Urothelium cell line (cell line): ENCODE results near the gene HIVEP3.
"Not testable (repeated sequence)": the region's sequence is repeated elsewhere in the genome, so short reads cannot be mapped to it uniquely, and the experiment has no call there.

Experiments
- DNase-seq: peaks from one replicate; pipeline ENCODE4 v3.0.0; 2011; ENCODE audit warnings: low spot score, mixed read lengths
- FAIRE-seq: peaks from 2 replicates; lab custom pipeline; 2011; peaks lifted over from hg19 to GRCh38; lab: Jason Lieb, UNC

HIVEP3 gene

GRCh38 chr1:41924911-41925310 lies 6.2 kb upstream of the HIVEP3 start:
- FAIRE-seq: peak; percentile 55
- no peak for DNase-seq

- not testable (repeated sequence) for DNase-seq, FAIRE-seq
Measured at GRCh38 chr1:41921271-41921670, 2.5 kb upstream of the HIVEP3 start.

GRCh38 chr1:41920658-41921057 lies 1.9 kb upstream of the HIVEP3 start:
- DNase-seq: peak; percentile 69
- peak; percentile 30 for FAIRE-seq

GRCh38 chr1:41919764-41920397 lies 1.2 kb upstream of the HIVEP3 start:
- FAIRE-seq (peak; percentile 94), DNase-seq (peak; percentile 86)

- FAIRE-seq: no peak
- no peak for DNase-seq
Measured at GRCh38 chr1:41919131-41919530, 409 bp upstream of the HIVEP3 start.

GRCh38 chr1:41917835-41918449 lies 780 bp downstream of the HIVEP3 start:
- peak; percentile 64 for DNase-seq
- FAIRE-seq: no peak

- DNase-seq (no peak), FAIRE-seq (no peak)
Measured at GRCh38 chr1:41917076-41917475, 1.6 kb downstream of the HIVEP3 start.

GRCh38 chr1:41915786-41916571 lies 2.7 kb downstream of the HIVEP3 start:
- DNase-seq: no peak
- FAIRE-seq: no peak

- DNase-seq (no peak), FAIRE-seq (no peak)
Measured at GRCh38 chr1:41914516-41914915, 4.2 kb downstream of the HIVEP3 start.

- FAIRE-seq (no peak), DNase-seq (no peak)
Measured at GRCh38 chr1:41913014-41913413, 5.7 kb downstream of the HIVEP3 start.

GRCh38 chr1:41908288-41908895 lies 10.3 kb downstream of the HIVEP3 start:
- DNase-seq (no peak), FAIRE-seq (no peak)

GRCh38 chr1:41907446-41907845 lies 11.3 kb downstream of the HIVEP3 start:
- no peak for DNase-seq

GRCh38 chr1:41906943-41907342 lies 11.8 kb downstream of the HIVEP3 start:
- no peak for DNase-seq
- peak; percentile 9 for FAIRE-seq

More at GRCh38 chr1:41907446-41907845, 11.3 kb downstream of the HIVEP3 start:
- no peak for FAIRE-seq

GRCh38 chr1:41905093-41905675 lies 13.5 kb downstream of the HIVEP3 start:
- no peak for FAIRE-seq
- DNase-seq: no peak

- no peak for DNase-seq
- FAIRE-seq: no peak
Measured at GRCh38 chr1:41902664-41903063, 16.1 kb downstream of the HIVEP3 start.

- peak; percentile 44 for FAIRE-seq
- DNase-seq: peak; percentile 81
Measured at GRCh38 chr1:41902159-41902577, 16.6 kb downstream of the HIVEP3 start.

- FAIRE-seq: peak; percentile 56
Measured at GRCh38 chr1:41901551-41901950, 17.2 kb downstream of the HIVEP3 start.

GRCh38 chr1:41900603-41901444 lies 17.9 kb downstream of the HIVEP3 start:
- DNase-seq (peak; percentile 88), FAIRE-seq (peak; percentile 91)

More at GRCh38 chr1:41901551-41901950, 17.2 kb downstream of the HIVEP3 start:
- DNase-seq: no peak

GRCh38 chr1:41898191-41898713 lies 20.5 kb downstream of the HIVEP3 start:
- peak; percentile 54 for DNase-seq
- peak; percentile 79 for FAIRE-seq

- no peak for FAIRE-seq
- no peak for DNase-seq
Measured at GRCh38 chr1:41895552-41895951, 23.2 kb downstream of the HIVEP3 start.
